Stimulated activated CD4-positive, alpha-beta T cell treated with anti-CD3 and anti-CD28 coated beads, Interleukin-4, amount 100 ng/mL, for 48 hours (primary cell): ENCODE data around the gene ARHGAP35.
"Not testable (repeated sequence)": the region's sequence is repeated elsewhere in the genome, so short reads cannot be mapped to it uniquely, and the experiment has no call there.

ENCODE experiments used
- DNase-seq, 2 donors: peaks; one replicate each; pipeline ENCODE4 v3.0.0-alpha.2; 2020; ENCODE audit warnings: low read depth in 2 of 2

ARHGAP35 gene

DNA sequence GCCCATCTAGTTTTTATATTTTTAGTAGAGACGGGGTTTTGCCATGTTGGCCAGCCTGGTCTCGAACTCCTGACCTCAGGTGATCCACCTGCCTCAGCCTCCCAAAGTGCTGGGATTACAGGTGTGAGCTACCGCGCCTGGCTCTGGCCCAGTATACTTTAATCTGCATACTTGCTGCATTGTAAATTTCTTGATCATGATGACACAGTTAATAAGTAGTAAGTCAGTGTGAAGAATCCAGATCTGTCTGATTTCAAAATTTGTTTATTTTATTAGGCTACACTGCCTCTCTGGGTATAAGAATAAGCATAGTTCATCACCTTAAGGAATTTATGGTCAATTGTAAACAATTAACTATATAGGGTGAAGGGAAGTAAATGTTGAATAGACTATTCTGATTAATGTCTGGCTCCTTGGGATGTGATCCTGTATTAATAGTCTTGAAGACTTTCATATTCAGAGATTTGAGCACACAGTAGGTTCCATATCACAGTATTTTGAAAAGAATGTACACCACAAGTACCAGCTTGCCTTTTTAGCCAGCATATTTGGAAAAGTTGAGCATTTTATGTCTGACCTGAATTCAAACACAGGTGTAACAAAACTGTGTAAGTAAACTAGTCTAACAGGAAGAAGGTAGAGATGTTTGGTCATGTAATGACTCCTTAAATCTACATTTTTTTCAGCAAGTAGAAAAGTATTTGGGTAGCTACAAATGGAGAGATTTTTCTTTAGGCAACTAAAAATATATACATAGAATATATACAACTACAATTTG is 7.4 kb downstream of the ARHGAP35 start:
- no peak for DNase-seq

- not testable (repeated sequence) for DNase-seq
Measured at GRCh38 chr19:46871173-46871572, 10.4 kb downstream of the ARHGAP35 start.

DNA sequence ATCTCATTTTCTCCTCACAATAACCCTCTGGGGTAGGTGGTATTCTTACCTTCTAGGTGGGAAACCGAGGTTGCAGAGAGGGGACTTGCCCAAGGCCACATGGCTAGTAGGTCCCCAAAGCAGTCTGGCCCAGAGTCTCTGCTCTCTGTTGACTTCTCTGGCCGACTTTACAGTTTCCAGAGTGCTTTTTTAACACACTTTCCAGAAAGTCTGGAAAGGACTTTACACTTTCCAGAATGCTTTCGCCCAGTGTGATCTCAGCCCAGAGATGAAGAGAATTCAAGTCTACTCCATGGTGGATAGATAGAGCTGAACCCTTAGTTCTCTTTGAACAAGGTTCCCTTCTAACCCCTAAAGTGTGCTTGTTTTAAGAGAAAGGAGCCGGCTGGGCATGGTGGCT is 12.2 kb downstream of the ARHGAP35 start:
- DNase-seq, result no peak

DNA sequence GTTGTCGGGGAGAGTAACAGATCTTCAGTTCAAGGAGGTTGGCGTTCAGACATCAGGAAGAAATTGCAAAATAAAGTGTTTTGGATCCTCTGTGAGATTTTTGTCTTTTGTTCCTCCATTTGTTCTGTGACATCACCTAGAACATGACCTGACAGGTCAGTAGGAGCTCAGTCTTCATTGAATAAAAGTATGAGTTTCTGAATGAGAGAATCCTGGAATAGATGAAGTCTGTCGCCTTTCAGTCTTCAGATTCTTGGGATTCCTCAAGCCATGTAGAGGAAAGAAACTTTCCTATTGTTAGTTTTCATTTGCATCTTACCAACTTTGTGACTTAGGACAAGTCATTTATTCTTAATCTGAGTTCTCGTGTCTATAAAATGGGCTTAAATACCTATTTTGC is 14.4 kb downstream of the ARHGAP35 start:
- DNase-seq, result no peak

GRCh38 chr19:46875657-46876056 is 14.9 kb downstream of the ARHGAP35 start:
- DNase-seq, result no peak

- DNase-seq, result no peak
Measured at GRCh38 chr19:46878613-46879375, 18.0 kb downstream of the ARHGAP35 start.

GRCh38 chr19:46880431-46880830 is 19.6 kb downstream of the ARHGAP35 start:
- no peak for DNase-seq

DNA sequence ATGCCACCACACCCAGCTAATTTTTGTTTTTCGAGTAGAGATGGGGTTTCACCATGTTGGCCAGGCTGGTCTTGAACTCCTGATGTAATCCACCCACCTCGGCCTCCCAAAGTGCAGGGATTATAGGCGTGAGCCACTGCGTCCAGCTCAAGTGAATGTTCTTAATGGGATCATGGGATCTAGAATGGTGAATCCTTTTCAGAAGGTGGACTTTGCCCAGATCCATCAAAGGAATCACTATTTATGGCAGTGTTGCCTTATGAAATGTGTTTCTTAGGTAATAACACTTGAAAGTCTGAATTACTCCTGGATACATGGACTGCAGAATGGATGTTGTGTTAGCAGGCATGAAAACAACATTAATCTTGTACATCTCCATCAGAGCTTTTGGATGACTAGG is 20.3 kb downstream of the ARHGAP35 start:
- DNase-seq, result no peak

GRCh38 chr19:46882034-46882433 is 21.2 kb downstream of the ARHGAP35 start:
- DNase-seq, result no peak

- DNase-seq, result not testable (repeated sequence)
Measured at GRCh38 chr19:46882751-46883150, 22.0 kb downstream of the ARHGAP35 start.

DNA sequence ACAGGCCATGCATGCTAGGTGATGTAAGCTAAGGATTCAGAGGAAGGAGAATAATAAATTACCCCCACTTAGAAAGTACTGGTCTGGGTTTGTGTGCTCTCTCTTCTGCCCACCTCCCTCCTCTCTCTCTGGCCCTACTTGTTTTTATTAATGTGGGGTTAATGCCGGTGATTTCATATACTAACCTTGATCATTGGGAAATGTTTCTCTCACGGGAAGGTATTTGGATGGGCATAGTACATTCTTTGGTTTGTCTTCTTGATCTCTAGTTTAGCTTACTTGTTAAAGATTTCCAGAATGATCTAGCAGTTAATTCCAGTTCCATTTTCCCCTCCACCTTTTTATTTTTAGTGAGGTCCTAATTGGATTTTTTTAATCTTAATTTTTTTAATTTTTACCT is 24.6 kb downstream of the ARHGAP35 start:
- no peak for DNase-seq

GRCh38 chr19:46886546-46887239 is 25.9 kb downstream of the ARHGAP35 start:
- no peak for DNase-seq

GRCh38 chr19:46887240-46887782 is 26.5 kb downstream of the ARHGAP35 start:
- DNase-seq, result no peak

DNA sequence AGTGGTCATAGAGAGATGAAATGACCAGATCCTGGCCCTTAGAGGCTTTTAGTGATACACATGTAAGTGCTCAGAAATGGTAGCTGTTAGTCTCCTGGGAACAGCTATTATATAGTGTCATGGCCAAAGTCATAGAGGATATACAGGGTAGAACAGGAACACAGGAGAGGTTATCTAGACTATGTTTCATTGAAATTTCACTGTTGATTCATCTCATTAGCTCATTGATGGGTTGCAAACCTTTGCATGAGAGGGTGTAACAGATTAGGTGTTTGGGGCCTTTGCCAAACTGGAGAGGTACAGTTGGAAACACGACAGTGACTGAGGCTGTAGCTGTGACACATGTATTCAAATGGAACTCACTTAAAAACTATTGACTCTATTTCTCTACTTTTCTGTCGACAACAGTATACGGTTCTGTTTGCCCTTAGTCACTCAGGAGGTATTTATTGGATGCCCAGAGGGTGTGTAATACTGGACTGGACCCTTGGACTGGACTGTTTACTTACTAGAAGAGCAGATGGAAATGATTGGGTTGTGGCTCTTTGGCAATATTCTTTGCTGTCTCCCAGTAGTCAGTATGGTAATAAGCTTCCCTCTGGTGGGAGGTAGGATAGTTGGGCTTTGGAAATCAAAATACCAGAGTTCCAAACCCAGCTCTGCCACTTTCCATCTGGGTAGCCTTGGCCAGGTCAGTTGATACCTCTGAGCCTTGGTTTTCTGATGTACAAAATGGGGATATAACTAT is 29.8 kb downstream of the ARHGAP35 start:
- no peak for DNase-seq

DNA sequence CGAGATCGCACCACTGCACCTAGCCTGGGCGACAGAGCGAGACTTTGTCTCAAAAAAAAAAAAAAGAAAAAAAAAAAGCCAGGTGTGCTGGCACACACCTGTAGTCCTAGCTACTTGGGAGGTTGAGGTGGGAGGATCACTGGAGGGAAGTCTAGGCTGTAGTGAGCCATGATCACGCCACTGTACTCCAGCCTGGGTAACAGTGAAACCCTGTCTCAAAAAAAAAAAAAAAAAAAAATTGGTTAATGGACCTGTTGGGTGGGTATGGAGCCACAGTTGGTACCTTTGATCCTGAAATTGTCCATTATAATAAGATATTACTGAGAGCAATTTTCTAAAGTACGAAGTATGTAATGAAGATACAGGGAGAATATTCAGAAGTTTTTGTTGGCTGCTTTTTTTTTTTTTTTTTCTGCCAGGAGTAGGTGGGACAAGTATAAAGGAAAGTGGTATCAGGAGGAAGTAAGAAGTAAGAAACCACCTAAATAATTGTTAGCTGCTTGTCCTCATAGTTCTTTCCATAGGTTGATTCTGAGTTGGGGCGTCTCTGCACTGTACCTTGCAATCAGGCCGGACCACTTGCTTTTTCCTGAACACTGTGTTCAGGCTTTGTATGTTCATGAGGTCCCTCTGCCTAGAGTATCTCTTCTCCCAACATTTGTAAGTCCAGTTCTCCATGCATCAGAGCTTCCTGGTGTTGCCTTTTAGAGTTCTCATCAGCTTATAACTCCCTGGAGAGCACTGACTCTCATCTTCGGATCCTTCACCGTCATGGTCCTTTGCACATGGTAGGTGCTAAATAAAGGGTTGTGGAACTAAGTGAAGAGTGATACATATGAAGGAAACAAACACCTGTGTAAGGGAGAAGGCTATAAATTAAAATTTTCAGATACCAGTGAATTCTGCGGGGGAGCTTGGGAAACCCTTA is 31.7 kb downstream of the ARHGAP35 start:
- no peak for DNase-seq

- DNase-seq, result no peak
Measured at GRCh38 chr19:46896076-46896794, 35.4 kb downstream of the ARHGAP35 start.

GRCh38 chr19:46898731-46899130 is 37.9 kb downstream of the ARHGAP35 start:
- DNase-seq, result no peak

DNA sequence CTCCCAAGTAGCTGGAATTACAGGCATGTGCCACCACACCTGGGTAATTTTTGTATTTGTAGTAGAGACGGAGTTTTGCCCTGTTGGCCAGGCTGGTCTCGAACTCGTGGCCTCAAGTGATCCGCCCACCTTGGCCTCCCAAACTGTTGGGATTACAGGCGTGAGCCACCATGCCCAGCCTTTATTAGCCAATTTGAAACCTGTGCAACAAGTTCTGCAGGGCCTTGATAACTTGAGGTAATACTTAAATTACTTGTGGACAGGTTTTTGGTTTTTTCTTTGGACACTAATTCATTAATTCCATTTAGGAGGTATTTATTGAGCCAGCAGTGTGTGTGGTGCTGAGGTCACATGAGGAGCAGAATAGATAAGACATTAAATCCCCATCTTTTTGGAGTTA is 39.5 kb downstream of the ARHGAP35 start:
- DNase-seq, result no peak

- no peak for DNase-seq
Measured at GRCh38 chr19:46901701-46902401, 41.1 kb downstream of the ARHGAP35 start.
